Measurements from ENCODE around the gene ZNF764. TPM values are rescaled to one million over a fixed set of nuclear protein-coding genes. Genes with fewer than 3 reads are reported as not detected.
A peak's percentile ranks its signal among the peaks of the same experiment; 100 is the strongest.

The ZNF764 gene
- total RNA-seq, 2 donors from 2014 or later = 6.0 to 6.5 TPM

DNA sequence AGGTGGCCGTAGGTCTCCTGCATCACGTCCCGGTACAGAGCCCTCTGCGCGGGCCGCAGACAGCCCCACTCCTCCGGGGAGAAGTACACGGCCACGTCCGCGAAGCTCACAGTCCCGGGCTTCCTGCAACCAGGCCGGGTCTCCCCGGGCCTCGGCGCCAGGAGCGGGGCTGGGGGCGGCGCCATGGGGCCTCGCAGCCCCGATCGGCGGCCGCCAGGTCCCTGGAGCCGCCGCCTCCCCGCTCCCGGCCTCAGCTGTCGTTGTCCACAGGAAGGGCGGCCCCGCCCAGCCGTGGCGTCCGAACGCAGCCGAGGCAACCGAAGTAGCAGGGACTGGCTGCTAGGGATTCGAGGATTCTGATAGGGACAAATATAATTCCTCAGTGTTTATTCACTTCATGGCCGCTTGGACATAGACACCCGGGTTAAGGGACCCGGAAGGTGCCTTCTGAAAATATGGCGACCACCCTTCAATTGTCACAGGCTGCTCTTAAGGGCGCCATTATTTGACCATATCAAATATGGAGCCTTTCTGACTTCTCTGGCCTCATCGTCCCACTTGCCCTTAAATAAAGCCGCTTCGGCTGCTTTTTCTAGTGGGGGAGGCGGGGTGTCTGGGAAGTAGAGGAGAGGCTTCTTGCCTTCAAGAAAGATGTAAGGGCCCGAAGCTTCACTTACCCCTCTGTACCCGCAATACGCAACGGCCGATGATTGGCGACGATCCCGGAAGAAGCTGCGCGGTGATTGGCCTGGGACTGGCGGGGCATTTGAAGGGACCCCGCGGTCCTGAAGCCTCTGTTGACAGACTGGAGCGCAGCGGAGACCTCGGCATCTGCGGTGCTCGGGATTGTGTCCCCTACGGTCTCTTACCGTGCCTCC is 13.5 kb upstream of the ZNF764 start, which contains the start of gene ZNF688:
ZNF688 (minus strand) TSS at position 270 of the 878 bp plus-strand sequence; CDS start at position 185, 85 bp downstream.
- intact Hi-C loops (cut with DNase I) = no loop called here
- peak; percentile 99 for DNase-seq (ENCODE audit: low spot score)

DNA sequence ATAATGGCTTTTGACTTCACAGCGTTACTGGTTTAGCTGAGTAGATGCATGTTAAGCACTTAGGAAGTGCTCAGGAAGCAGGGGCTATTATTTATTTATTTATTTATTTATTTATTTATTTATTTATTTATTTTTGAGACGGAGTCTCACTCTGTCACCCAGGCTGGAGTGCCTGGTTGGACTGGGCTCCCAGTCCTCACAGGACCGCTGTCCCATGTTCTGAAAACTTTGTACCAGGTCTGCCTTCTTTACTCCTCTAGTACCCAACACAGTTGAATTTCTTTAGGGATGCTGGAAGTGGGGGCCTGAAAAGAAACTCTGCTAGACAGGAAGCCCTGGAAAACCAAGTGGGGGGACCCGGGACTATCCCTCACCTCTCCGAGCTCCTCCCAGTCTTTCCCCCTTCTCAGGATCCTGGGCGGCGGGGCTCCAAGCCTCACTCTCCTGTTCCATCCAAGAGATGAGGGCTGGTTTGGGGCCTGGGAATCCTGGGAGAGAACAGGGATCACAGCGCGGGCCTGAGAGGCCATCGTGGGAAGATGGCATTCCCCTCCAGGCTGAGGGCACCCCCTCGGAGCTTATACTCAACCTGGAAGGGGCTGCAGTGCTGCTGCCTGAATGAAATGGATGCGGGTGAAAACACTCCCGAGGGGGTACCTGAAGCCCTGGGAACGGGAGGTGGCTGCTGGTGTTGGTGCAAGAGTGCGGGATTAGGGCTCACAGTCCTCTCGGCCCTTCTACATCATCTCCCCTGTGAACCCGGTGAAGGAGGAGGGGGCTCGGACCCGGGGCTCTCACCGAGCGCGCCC is 12.7 kb upstream of the ZNF764 start:
- no peak for DNase-seq (ENCODE audit: low spot score)

DNA sequence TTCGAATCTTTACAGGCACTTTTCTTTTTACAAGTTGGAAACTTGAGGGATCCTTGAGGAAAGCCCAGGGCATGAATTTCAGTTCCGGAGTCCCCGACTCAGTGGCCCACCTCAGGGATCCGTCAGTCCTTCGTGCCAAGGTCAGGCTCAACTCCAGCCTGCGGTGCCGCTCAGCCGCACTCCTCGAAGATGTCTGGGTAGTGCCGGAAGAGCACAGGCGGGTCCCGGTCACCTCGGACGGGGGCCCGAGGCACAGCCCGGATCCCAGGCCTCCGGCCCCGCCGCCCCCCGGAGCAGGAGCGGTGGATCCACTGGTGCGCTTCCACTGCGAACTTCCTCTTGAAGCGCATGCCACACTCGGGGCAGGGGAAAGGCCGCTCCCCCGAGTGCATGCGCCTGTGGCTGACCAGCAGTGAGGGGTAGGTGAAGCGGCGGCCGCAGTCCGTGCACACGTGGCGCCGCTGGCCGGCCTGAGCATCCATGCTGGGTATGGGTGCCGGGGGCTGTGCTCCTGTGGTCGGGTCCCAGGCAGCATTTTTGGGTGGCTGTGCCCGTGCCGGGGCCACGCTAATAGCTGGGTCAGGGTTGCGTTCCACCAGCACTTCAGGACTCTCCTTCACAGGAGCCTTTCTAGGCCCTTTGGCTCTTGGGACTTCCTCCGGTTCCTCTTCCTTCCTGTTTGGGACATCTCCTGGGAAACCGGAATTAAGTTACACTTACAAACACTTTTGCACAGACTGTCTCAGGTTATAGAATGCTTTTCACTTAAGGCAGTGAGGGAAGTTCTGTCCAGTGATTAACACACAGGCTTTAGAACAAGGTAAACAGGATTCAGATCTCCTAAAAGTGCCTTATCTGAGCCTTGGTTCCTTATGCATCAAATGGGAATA is 11.8 kb upstream of the ZNF764 start:
- intact Hi-C loops (cut with DNase I) = no loop called here

More for the DNA sequence above, 12.7 kb upstream of the ZNF764 start:
- intact Hi-C loops (cut with DNase I) = no loop called here

DNA sequence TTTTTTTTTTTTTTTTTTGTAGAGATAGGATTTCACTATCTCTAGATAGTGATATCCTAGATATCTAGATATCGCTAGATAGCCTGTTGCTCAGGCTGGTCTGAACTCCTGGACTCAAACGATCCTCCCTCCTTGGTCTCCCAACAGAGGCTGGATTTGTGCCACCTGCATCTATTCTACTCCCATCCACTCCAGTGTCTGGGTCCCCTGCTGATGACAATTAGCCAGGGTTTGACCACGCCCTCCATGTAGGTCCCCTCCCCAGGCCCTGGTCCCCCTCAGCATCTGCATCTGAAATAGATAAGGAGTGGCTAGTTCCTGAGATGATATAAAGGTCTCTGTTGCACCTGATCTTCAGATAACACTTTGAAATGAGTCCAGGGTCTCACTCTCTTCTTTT is 11.1 kb upstream of the ZNF764 start:
- no peak for DNase-seq (ENCODE audit: low spot score)
- intact Hi-C loops (cut with DNase I) = no loop called here

More for the DNA sequence above, 11.8 kb upstream of the ZNF764 start:
- DNase-seq (ENCODE audit: low spot score) = no peak

DNA sequence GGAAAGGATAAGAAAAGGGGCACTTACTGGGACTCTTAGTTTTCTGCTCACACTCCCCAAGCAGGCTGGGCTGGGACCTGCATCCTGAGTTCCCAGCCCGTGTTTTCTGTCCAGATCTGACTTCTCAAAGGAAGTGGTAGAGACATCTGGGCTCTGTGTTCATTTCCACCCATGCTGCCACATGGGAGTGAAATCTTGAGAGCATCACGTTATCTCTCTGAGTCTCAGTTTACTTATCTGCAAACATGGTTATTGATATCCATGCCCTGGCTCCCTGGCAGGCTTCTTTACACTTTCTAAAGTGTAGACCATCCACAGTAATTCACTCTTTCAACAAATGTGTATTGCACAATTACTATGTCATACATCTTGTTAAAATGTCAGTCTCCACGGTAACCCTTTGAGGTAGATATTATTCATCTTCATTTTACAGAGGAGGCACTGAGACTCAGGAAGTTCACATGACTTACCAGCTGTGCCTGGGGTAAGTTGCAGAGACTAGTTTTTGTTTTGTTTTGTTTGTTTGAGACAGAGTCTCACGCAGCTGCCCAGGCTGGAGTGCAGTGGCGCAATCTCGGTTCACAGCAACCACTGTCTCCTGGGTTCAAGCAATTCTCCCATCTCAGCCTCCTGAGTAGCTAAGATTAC is 9.9 kb upstream of the ZNF764 start:
- DNase-seq (ENCODE audit: low spot score) = no peak
- intact Hi-C loops (cut with DNase I) = loop anchor here in 1 of 2 donors (1.0 kb wide), 1 partner anchor 36 kb away; no protein-coding TSS in a partner anchor

DNA sequence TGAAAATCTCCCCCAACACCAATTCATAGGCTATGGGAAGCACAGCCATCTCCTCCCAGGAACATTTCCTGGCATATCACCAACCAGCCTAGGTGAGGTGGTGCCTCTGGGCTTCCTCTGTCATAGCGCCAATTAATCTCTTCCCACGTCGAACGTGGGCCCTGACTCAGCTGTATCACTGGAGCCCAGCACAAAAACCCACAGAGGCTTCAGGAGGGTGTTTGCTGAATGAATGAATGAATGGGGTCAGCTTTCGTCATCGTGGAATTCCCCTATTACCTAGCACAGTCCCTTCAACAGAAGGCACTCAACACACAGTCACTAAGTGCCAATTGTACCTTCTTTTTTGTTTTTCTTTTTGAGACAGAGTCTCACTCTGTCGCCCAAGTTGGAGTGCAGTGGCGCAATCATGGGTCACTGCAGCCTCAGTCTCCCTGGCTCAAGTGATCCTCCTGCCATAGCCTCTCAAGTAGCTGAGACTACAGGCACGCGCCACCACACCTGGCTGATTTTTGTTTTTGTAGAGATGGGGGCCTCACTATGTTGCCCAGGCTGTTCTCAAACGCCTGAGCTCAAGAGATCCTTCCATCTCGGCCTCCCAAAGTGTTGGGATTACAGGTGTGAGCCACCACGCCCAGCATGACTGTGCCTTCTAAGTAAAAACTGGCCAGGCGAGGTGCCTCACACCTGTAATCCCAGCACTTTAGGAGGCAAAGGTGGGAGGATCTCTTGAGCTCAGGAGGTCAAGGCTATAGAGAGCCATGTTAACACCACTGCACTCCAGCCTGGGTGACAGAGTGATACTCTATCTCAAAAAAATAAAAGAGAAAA is 9.2 kb upstream of the ZNF764 start:
- no peak for DNase-seq (ENCODE audit: low spot score)
- intact Hi-C loops (cut with DNase I) = no loop called here

DNA sequence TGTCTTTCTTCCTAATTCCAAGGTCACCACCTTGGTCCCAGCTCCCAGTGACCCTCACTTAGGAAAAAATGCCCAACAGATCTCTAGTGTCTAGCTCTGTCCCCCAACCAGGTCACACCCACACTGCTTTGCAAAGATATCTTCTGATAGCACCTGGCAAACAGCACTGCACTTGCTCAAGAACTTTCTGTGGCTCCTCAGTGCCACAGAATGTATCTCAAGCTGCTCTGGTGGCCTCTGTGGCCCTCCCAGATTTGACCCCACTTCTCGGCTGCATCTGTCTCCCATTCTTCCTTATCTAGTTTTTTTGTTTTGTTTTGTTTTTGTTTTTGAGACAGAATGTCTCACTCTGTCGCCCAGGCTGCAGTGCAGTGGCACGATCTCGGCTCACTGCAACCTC is 8.4 kb upstream of the ZNF764 start:
- DNase-seq (ENCODE audit: low spot score) = no peak
- intact Hi-C loops (cut with DNase I) = no loop called here

DNA sequence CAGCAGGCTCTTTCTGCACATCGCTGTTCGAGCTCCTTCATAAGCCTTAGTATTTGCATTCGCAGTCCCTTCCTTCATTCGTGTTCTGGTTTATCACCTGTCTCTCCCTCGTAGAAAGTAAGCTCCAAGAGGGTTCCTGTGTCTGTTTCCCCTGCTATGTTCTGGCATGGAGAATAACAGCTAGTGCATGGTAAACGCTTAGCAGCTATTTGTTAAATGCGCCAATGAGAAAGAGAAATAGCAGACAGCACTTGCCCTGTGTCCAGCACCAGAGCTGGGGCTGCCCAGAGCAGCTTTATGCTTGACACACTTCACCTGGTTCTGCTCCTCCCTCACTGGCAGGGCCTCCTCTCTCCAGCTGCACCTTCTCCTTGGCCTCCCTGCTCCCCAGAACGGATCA is 7.8 kb upstream of the ZNF764 start:
- intact Hi-C loops (cut with DNase I) = no loop called here
- no peak for DNase-seq (ENCODE audit: low spot score)

DNA sequence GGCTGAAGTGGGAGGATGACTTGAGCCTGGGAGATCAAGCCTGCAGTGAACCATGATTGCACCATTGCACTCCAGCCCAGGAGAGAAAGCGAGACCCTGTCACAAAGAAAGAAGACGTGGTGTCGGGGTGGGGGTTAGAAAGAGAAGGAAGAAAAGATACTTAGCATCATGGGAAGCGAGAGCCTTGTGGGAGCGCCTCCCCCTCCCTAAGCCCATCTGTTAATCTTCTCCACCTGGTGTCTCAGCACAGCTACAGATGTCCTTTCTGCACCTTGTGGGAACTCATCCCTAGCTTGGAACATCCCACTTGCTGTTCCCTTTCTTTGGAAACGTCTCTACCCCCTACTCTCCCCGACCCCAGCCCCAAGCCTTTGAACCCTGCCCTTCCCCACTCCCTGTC is 7.4 kb upstream of the ZNF764 start:
- no peak for DNase-seq (ENCODE audit: low spot score)
- intact Hi-C loops (cut with DNase I) = no loop called here

DNA sequence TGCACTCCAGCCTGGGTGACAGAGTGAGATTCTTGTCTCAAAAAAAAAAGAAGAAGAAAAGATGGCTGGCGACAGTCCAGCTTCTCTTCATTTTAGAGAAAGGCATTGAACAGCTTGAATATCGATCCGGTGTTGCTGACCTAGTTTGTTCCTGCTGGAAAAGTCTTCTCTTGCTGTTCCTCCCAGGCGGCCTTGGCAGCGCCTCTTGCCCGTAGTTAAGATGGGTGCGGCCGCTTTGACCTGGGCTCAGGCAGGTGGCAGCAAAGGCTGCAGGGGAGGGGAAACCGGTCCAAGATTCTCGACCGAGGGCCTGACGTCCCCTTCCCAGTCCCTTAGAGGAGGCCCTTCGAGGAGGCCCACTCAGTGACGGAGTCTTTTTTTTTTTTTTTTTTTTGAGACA is 3.8 kb upstream of the ZNF764 start:
- intact Hi-C loops (cut with DNase I) = no loop called here
- no peak for DNase-seq (ENCODE audit: low spot score)

DNA sequence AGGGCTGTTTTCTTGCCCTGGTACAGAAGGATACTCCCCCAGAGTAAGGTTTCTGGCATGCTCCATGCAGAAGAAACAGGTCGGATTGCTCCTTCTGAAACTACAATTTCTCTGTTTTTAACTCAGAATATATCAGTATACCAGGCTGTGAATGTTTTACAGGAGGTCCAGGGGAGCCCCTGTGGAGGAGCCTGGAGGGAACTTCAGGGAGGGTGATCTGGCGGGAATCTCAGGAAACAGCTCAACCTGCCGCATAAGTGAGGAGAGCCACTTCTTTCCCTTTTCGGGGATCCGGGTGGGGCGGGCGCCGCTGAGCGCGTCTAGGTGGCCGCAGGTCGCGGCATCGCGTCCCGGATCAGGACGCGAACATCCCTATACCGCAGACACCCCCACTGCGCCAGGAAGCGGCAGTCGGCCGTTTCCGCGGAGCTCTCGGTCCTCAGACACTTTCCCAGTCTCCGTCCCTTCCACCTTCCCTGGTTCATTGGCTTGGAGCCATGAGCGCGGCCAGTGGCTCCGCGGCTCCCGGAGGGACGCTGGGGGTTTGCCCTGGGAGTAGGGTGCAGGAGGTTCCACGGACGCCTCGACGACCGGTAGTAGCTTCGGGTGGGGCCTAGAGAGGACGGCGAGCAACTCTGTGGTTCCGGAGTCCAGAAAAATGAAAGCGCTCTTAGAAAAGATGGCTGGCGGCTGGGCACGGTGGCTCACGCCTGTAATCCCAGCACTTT is 3.1 kb upstream of the ZNF764 start:
- peak; percentile 82 for DNase-seq (ENCODE audit: low spot score)
- intact Hi-C loops (cut with DNase I) = no loop called here

DNA sequence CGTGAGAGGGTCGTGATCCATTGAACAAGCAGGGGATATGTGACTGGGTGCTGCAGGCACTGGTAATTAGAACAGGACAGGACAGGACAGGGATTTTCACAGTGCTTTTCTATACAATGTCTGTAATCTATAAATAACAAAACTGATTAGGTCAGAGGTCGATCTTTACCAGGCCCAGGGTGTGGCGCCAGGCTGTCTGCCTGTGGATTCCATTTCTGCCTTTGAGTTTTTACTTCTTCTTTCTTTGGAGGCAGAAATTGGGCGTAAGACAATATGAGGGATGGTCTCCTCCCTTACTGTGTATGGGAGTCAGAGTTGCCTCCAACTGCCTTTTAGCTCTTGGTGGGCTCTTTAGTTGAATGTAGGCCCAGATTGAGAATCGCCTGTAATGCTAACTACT is 1.5 kb upstream of the ZNF764 start:
- no peak for DNase-seq (ENCODE audit: low spot score)
- intact Hi-C loops (cut with DNase I) = no loop called here

DNA sequence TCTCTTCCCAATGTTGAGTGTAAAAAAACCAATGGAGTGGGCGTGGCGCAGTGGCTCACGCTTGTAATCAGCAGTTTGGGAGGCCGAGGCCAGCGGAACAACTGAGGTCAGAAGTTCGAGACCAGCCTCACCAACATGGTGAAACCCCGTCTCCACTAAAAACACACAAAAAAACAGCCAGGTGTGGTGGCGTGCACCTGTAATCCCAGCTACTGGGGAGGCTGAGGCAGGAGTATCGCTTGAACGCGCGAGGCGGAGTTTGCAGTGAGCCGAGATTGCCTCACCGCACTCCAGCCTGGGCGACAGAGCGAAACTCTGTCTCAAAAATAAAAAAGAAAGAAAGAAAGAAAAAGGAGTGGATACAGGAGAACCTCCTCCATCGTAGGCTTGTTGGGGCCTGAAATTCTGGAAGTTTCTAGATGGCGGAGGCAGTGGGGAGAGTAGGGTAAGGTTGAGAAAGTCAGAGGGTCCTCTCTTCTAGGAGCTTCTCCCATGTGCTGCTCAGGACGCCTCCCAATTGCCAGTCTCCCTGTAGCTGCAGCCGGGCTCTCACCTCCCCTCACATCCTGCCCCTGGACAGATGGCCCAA is 709 bp upstream of the ZNF764 start:
- no peak for DNase-seq (ENCODE audit: low spot score)
- intact Hi-C loops (cut with DNase I) = no loop called here

DNA sequence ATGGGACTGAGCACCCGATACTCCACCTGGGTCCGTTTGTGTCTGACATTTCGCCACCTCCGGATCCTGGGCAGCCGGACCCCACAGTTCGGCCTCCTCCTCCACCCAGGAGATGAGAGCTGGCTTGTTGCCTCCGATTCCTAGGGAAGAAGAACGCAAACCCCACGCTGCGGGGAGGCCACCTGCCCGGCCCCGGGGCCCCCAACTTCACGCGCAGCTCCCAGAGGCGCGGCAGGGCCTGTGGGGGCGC is 542 bp downstream of the ZNF764 start:
- intact Hi-C loops (cut with DNase I) = no loop called here
- no peak for DNase-seq (ENCODE audit: low spot score)

DNA sequence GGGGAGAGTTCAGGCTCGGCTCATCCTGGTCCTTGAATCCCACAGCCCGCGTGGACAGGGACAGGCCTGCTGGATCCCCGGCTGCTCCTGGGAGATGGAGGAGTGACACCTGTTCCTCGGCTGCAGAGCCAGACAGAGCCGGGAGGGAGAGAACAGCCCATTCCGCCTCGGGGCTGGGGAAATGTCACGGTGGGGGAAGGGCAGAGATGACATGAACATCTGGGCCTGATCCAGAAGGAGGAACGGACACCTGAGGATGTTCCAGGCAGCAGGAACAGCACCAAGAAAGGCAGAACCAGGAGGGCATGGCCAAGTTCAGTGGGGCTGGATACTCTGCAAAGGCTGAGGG is 2.1 kb downstream of the ZNF764 start:
- DNase-seq (ENCODE audit: low spot score) = no peak
- intact Hi-C loops (cut with DNase I) = no loop called here

DNA sequence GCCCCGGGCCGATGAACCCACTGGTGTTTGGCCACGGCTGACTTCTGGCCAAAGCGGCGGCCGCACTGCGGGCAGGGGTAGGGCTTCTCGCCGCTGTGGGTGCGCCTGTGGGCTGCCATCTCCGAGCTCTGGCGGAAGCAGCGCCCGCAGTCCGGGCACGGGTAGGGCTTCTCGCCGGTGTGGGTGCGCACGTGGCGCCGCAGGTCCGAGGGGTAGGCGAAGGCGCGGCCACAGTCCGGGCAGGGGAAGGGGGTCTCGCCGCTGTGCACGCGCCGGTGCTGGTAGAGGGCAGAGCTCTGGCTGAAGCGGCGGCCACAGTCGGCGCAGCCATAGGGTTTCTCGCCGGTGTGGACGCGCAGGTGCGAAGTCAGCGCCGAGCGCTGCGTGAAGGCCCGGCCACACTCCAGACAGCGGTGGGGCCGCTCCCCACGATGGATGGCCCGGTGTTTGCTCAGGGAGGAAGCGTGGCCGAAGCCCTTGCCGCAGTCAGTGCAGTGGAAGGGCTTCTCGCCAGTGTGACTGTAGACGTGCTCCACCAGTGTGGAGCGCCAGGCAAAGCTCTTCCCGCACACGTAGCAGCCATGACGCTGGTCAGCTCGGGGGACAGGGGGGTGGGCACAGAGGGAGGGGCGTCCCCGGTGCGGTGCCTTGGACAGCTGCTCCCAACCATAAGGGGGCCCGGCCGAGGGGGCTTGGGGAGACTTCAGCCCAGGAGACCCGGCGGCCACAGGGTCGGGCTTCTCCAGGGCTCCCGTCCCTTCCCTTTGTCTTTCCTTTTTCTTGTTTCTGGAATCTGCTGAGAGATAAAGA is 2.7 kb downstream of the ZNF764 start:
- no peak for DNase-seq (ENCODE audit: low spot score)
- intact Hi-C loops (cut with DNase I) = no loop called here
